Measurements from ENCODE around the gene ARRDC5. TPM values are rescaled to one million over a fixed set of nuclear protein-coding genes. Genes with fewer than 3 reads are reported as not detected.
"Not testable (repeated sequence)": the region's sequence is repeated elsewhere in the genome, so short reads cannot be mapped to it uniquely, and the experiment has no call there.

The ARRDC5 gene
- polyA plus RNA-seq, 3 donors, result 0.05 to 0.09 TPM; not detected in 1

DNA sequence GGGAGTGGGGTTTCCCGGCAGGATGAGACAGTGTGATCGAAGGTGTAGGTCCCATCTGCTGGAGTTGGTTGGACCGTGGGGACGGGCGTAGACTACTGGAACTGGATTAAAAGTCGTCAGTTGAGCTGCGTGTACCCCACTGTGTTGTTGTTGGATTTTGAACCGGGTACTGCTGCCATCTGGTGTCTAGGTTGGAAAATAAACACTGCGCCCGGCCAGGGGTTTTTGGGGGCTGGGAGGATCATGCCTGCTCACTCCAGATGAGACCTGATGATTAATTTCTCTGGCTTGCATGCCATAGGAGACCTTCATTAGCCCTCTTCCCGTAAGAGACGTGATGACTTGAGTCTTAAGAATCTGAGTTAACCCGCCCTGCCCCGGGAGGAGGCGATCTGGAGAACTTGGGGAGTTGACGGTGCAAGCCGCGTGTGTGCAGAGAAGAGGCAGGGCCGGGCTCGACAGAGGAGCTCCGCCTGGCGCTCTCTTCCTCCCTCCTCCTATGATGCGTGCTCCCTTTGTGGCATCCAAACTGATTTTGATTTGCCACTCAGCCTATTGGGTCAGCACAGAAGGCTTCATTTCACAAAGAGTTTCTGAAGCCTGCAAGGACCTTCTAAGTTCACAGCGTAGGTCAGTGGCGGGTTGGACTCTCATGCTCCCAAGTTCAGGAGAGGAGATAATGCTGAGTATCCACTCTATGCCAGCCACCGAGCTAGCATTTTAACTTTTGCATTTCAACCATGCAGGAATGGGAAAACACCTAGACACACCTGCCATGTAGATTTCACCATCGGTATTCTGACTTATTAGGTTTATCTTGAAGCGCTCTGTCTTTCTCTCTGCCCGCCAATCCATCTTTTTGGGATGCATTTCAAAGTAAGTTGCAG lies 9.3 kb upstream of the ARRDC5 start:
- WGBS, 3 donors, result 23 to 28% (median 27%) methylated on average over 29 of the region's 29 CpGs

DNA sequence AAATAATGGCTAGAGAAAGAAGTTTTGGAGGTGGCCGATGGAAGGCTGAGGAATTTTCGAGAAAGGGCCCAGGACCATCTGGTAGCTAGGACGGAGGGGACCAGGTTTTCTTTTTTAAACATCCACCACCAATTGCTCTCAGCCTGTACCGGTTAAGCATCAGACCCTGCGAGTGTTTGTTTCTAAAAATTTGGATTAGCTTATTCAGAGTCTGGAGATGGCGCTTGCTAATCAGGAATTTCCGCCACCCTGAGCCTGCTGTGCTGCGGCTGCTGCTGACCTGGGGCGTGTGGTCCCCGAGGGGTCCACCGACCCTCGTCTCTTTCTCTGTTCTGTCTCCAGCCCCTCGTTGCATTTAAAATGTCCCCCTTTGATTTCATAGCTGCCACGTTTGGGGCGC lies 8.6 kb upstream of the ARRDC5 start:
- WGBS, 3 donors, result 39 to 55% (median 43%) methylated on average over 15 of the region's 15 CpGs
- no peak overlapping the region for H3K27ac ChIP-seq (ENCODE audit: low read depth, low read length)

More for the DNA sequence above, 9.3 kb upstream of the ARRDC5 start:
- H3K27ac ChIP-seq (ENCODE audit: low read depth, low read length), result no peak overlapping the region

DNA sequence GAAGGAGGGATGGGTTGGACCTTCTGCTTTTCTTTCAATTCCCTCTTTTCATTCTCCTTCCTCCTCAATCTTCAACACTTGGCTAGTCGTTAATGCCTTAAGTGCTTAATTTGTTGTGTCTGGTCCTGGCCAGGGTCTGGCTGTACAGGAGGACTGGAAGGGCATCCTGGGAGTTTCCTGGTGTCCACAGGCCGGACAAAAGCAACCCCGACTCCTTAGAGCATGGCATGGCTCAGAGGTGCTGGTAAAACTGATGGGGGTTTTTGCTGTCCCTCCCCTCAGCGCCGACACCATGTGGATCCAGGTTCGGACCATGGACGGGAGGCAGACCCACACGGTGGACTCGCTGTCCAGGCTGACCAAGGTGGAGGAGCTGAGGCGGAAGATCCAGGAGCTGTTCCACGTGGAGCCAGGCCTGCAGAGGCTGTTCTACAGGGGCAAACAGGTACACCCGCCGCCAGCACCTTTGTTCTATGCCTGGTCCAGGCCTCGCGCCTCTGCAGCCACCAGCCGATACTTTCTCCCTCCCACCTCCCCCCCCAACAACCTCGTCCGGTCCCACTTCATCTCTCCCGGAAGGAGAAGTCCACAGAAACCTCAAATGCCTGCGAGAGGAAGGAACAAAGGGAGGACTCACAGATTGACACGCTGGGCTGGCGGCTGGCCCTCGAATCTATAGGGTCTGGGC lies 8.0 kb upstream of the ARRDC5 start:
- H3K27ac ChIP-seq (ENCODE audit: low read depth, low read length), result no peak overlapping the region
- WGBS, 3 donors, result 22 to 39% (median 26%) methylated on average over 23 of the region's 23 CpGs

DNA sequence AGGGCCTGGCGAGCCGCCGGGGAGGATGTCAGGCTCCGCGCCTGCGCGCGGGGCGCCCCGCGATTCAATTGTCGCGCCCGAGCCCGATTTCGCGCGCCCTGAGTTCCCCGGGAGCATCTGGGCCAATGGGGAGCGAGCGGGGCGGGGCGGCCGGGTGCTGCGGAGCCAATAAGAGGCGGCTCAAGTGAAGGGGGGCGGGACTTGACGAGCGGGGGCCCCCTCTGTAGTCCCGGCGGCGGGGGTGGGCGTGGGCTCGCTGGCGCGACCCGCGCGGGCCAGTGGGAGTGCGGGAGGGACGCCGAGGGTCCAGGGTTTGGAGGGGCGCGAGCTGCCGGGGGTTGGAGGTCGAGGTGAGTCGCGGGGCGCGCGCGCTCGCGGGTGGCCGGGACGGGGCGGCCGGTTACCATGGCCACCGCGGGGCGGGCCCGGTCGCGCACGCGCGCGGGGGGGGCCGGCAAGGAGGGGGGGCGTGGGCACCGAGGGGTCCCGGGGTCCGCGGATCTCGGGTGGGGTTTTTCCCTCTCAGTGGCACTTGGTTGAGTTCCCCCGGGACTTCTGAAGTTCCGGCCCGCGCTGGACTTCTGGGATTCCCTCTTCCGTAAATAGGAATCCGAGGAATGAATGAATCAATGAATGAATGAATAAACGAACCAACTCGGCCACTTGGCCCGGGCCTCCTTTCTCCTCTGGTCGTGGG lies 7.3 kb upstream of the ARRDC5 start:
- 1% methylated on average over 46 to 82 of the region's 85 CpGs for WGBS, 3 donors
- no peak overlapping the region for H3K27ac ChIP-seq (ENCODE audit: low read depth, low read length)

DNA sequence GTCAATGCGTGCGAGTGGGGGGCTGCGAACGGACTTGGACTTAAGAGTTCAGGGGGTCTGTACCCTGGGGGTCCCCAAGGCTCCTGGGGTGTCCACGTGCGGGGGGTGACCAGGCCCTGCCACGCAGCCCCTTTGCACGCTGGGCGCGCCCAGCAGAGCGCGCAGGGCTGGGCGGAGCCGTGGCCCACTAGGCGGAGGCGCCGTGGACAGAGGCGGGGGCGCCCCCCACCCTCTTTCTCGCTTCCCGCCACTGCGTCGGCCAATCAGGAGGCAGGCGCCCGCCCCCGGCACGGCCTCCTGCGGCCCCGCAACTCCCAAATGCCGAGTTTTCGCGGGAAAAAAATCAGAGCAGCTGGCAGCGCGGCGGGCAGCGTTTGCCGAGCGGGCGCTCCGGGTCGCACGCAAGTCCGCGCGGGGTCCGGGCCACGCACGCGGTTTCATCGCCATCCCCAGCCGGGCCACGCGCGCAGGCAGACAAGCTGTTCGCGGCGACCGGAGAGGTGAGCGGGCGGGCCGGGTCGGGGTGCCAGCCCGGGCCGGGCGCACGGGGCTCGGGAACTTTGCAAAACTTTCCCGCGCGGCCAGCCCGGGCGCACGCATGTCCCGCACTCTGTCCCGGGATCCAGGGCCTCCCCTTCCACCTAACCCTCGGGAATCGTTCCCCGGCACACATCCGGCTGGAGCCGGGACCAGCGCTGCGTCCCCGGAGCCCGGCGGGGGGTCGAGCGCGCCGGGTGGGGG lies 6.6 kb upstream of the ARRDC5 start, which contains the start of gene UHRF1:
Gene UHRF1 (plus strand): TSS at position 346 of the 741 bp plus-strand sequence. CDS start 1,385 bp downstream, outside the sequence.
- no peak within 1 kb of the TSS for H3K27ac ChIP-seq (ENCODE audit: low read depth, low read length)
- WGBS, 3 donors, result 2 to 4% (median 2%) methylated on average over 80 to 89 of the region's 89 CpGs

DNA sequence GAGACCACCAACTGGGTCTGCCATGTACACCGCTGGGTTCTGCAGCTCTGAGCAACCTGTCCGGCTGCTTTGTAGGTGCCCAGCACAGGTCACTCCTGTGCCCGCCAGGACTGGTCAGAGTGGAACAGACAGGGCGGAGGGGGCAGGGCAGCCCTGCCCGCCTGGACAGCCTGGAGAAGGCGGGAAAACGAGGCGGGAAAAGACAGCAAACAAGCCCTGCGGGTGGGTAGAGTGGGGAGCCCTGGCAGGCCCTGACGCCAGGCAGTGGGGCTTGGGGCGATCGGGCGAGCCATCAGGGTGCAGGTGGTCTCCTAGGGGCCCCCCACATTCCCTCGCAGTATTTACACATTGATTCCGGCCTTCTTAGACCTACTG lies 6.1 kb upstream of the ARRDC5 start:
- no peak overlapping the region for H3K27ac ChIP-seq (ENCODE audit: low read depth, low read length)
- 56 to 88% (median 80%) methylated on average over 15 of the region's 15 CpGs for WGBS, 3 donors

DNA sequence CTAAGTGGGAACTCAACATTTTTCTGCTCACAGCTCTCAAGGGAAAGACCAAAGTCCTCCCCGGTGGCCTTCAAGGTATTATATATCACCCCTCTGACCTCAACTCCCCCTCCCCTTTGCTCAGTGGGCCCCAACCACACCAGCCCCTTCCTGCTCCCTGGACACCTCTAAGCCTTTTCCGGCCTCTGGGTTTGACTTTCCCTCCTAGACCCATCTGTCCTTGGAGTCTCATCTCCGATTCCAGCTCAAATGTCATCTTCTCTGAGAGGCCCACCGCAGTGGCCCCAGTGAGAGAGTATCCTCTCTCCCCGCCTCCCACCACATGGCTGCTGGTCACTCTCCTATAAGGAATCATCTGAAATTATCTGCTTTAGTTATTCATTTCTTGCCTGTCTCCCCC lies 5.7 kb upstream of the ARRDC5 start:
- 71 to 85% (median 85%) methylated on average over 5 of the region's 5 CpGs for WGBS, 3 donors
- H3K27ac ChIP-seq (ENCODE audit: low read depth, low read length), result no peak overlapping the region

DNA sequence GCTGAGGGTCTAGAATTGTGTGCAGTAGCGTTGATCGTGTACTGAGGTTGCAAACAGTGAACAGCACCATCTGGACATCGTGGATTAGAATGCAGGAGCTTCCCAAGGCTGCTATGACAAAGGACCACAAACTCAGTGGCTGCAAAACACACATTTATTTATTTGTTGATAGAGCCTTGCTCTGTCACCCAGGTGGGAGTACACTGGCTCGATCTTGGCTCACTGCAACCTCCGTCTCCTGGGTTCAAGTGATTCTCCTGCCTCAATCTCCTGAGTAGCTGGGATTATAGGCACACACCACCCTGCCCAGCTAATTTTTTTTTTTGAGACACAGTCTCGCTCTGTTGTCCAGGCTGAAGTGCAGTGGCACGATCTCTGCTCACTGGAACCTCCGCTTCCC lies 4.3 kb upstream of the ARRDC5 start:
- no peak overlapping the region for H3K27ac ChIP-seq (ENCODE audit: low read depth, low read length)
- WGBS, 3 donors, result 79 to 85% (median 82%) methylated on average over 8 of the region's 8 CpGs

DNA sequence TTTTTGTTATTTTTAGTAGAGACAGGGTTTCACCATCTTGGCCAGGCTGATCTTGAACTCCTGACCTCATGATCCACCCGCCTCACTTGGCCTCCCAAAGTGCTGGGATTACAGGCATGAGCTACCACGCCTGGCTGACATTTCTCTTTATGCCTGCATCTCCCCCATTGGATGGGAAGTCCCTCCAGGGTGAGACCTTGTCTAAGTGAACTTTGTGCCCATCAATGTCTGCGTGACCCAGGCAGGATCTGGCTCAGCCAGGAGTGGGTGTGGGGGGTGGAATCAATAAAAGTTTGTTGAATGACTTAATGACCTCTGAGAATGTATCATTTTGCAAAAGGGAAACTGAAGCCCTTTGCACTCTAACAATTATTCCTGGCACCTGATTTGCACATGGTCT lies 1.8 kb upstream of the ARRDC5 start:
- H3K27ac ChIP-seq (ENCODE audit: low read depth, low read length), result no peak overlapping the region
- 63 to 82% (median 79%) methylated on average over 3 of the region's 3 CpGs for WGBS, 3 donors

DNA sequence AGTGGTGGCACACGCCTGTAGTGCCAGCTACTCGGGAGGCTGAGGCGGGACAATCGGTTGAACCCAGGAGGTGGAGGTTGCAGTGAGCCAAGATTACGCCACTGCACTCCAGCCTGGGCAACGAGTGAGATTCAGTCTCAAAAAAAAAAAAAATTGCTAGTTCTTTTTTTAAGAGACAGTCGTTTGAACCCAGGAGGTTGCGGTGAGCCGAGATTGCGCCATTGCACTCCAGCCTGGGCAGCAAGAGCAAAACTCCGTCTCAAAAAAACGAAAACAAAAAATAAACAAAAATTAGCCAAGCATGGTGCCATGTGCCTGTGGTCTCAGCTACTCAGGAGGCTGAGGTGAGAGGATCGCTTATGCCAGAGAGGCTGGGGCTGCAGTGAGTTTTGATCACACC lies 1.8 kb downstream of the ARRDC5 start:
- WGBS, 3 donors, result 52 to 84% (median 56%) methylated on average over 13 of the region's 13 CpGs
- not testable (repeated sequence) for H3K27ac ChIP-seq (ENCODE audit: low read depth, low read length)

DNA sequence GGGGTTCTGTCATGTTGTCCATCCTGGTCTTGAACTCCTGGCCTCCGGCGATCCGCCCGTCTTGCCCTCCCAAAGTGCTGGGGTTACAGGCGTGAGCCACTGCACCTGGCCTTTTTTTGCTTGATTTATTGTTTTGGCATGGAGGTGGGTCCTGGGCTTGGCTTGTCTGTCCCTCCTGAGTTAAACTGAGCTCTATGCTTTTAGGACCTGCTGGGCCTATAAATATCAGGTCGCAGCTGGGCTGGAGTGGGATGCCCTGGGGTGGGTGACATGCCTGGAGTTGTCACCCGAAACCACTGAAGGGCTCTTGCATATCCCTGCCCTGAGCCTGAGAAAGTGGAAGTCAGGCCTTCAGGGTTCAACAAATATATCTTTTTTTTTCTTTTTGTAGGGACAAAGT lies 5.5 kb downstream of the ARRDC5 start:
- WGBS, 3 donors, result 87 to 89% (median 89%) methylated on average over 7 of the region's 7 CpGs
- H3K27ac ChIP-seq (ENCODE audit: low read depth, low read length), result no peak overlapping the region

DNA sequence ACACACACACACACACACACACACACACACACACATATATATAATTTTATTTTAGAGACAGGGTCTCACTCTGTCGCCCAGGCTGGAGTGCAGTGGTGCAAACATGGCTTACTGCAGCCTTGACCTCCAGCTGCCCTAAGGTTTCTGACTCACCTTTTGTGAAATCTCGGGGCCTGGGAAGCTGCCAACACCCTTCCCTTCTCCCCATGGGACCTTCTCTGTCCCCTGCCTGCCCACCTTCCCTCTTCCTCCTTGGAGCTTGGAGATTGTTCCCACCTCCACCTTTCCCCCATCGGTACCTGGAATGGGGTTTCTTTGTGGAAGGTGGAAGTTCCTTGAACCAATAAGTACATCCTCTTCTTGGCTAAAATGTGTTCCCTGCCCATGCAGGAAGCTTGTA lies 6.3 kb downstream of the ARRDC5 start:
- H3K27ac ChIP-seq (ENCODE audit: low read depth, low read length), result no peak overlapping the region
- 38 to 61% (median 41%) methylated on average over 3 of the region's 3 CpGs for WGBS, 3 donors

DNA sequence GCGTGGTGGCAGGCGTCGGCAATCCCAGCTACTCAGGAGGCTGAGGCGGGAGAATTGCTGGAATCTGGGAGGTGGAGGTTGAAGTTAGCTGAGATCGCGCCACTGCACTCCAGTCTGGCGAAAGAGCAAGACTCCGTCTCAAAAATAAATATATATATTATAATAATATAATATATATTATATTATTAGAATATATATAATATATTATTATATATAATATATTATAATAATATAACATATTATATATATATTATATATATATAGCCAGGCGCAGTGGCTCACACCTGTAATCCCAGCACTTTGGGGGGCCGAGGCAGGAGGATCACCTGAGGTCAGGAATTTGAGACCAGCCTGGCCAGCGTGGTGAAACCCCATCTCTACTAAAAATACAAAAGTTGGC lies 9.7 kb downstream of the ARRDC5 start:
- not testable (repeated sequence) for H3K27ac ChIP-seq (ENCODE audit: low read depth, low read length)
- 93% methylated on average over 11 of the region's 11 CpGs for WGBS, 3 donors

DNA sequence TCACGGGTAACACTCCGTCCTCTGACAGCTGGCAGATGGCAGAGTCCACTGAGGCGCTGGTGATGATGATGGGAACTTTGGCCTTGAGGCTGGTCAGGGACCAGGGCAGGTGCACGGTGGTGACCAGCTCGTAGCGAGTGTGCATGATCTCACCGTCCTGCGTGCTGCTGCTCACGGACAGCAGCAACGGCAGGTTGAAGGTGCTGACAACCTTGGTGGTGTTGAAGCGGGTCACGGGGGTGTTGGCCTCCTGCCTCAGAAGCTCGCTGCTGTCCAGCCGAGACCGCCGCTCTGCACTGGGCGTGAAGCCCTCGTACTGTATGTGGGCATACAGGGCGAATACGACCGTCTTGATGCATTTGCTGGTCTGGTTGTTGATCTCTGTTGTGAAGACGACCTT lies 11.6 kb downstream of the ARRDC5 start:
- H3K27ac ChIP-seq (ENCODE audit: low read depth, low read length), result no peak overlapping the region
- 73 to 92% (median 92%) methylated on average over 22 of the region's 22 CpGs for WGBS, 3 donors

DNA sequence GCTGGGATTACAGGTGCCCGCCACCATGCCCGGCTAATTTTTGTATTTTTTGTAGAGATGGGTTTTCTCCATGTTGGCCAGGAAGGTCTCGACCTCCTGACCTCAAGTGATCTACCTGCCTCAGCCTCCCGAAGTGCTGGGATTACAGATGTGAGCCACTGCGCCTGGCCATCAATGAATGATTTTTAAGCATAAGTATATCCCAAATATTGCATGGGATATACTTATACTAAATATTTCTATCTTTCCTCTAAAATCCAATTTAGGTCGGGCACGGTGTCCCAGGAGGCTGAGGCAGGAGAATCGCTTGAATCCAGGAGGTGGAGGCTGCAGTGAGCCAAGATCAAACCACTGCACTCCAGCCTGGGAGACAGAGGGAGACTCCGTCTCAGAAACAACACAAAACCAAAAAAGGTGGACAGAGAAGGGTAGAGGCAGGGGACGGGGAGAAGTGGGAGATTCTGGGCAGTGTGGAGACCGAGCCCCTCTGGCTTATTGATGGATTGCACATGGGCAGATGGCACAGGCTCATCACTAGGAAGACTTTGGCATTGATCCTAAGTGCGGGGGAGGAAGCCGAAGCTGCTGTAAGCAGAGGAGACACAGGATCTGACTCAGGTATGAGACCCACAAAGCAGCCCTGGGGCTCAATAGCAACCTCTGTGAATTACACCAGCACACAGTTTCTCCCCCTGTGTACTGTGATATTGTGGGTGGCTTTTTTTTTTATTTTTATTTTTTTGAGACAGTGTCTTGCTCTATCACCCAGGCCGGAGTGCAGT lies 13.5 kb downstream of the ARRDC5 start:
- H3K27ac ChIP-seq (ENCODE audit: low read depth, low read length), result no peak overlapping the region
- WGBS, 3 donors, result 84 to 91% (median 86%) methylated on average over 14 of the region's 14 CpGs

DNA sequence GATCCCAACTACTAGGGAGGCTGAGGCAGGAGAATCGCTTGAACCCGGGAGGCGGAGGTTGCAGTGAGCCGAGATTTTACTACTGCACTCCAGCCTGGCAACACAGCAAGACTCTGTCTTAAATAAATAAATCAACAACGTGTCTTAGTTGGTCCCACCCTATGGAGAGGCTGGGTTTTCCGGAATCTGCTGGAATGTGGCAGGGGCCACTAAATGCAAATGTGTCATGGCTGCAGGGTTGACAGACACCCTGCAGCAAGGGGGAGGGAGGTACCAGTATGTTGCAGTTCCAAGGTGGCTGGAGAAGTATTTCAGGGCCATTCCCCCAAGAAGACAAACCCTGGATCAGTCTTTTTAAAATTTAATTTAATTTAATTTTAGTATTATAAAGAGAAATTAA lies 14.9 kb downstream of the ARRDC5 start:
- WGBS, 3 donors, result 64 to 78% (median 66%) methylated on average over 4 to 5 of the region's 6 CpGs
- H3K27ac ChIP-seq (ENCODE audit: low read depth, low read length), result not testable (repeated sequence)

DNA sequence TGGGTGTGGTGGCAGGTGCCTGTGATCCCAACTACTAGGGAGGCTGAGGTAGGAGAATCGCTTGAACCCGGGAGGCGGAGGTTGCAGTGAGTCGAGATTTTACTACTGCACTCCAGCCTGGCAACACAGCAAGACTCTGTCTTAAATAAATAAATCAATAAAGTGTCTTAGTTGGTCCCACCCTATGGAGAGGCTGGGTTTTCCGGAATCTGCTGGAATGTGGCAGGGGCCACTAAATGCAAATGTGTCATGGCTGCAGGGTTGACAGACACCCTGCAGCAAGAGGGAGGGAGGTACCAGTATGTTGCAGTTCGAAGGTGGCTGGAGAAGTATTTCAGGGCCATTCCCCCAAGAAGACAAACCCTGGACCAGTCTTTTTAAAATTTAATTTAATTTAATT lies 17.7 kb downstream of the ARRDC5 start:
- 84 to 91% (median 87%) methylated on average over 2 to 5 of the region's 6 CpGs for WGBS, 3 donors

DNA sequence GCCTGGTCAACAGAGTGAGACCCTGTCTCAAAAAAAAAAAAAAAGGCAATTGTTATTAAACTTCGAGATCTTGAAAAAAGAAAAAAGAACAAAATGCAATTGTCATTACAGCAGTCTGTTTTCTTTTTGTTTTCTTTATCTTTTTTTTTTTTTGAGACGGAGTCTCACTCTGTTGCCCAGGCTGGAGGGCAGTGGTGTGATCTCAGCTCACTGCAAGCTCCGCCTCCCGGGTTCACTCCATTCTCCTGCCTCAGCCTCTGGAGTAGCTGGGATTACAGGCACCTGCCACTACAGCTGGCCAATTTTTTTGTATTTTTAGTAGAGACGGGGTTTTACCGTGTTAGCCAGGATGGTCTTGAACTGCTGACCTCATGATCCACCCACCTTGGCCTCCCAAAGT lies 19.8 kb downstream of the ARRDC5 start:
- not testable (repeated sequence) for H3K27ac ChIP-seq (ENCODE audit: low read depth, low read length)
- 53 to 84% (median 76%) methylated on average over 6 of the region's 6 CpGs for WGBS, 3 donors

More for the DNA sequence above, 17.7 kb downstream of the ARRDC5 start:
- not testable (repeated sequence) for H3K27ac ChIP-seq (ENCODE audit: low read depth, low read length)

Data from adipose tissue (tissue), 3 donors.